WTC11 (cell line): ENCODE data around the gene NPEPPS. TPM values are rescaled to one million over a fixed set of nuclear protein-coding genes. Genes with fewer than 3 reads are reported as not detected.

Experiments used
- ATAC-seq: fragments of 200-7000 bp; cut with Tn5 transposase; 2 replicates; pipeline ENCODE4 v1.10.0; 2021; ENCODE audit warnings: mild to moderate bottlenecking, moderate library complexity
- CTCF ChIA-PET: fragments of 300-600 bp; sonication (Branson Sonifier 250); formaldehyde crosslinking; loops from one replicate; lab custom pipeline; 2021; ENCODE audit warnings: antibody characterized with exemption; lab: Charles Lee
- POLR2A ChIA-PET: fragments of 350-600 bp; sonication (Branson Sonifier 250); formaldehyde crosslinking; loops from one replicate; lab custom pipeline; 2021; ENCODE audit warnings: antibody characterized with exemption; lab: Charles Lee
- DNase-seq: peaks from one replicate; pipeline ENCODE4 v3.0.0; 2021; ENCODE audit warnings: low spot score
- H3K27ac Mint-ChIP-seq: 2 replicates; pipeline ENCODE4 v1.8.0; 2021; ENCODE audit warnings: mixed read lengths
- H3K27me3 Mint-ChIP-seq: 2 replicates; pipeline ENCODE4 v1.8.0; 2021; ENCODE audit warnings: low read depth, mild to moderate bottlenecking, moderate library complexity, mixed read lengths
- H3K36me3 Mint-ChIP-seq: 2 replicates; pipeline ENCODE4 v1.8.0; 2021; ENCODE audit warnings: mixed read lengths
- H3K4me1 Mint-ChIP-seq: 2 replicates; pipeline ENCODE4 v1.8.0; 2022; ENCODE audit warnings: mixed read lengths
- H3K4me3 Mint-ChIP-seq: 2 replicates; pipeline ENCODE4 v1.8.0; 2021; ENCODE audit warnings: mild to moderate bottlenecking, moderate library complexity, mixed read lengths
- H3K9me3 Mint-ChIP-seq: 2 replicates; pipeline ENCODE4 v1.8.0; 2021; ENCODE audit warnings: mixed read lengths
- ATF6 ChIP-seq: sonication (generic); formaldehyde crosslinking; IDR thresholded peaks from 2 replicates; pipeline ENCODE4 v1.8.1; 2023; ENCODE audit warnings: mild to moderate bottlenecking, missing genetic modification reagents
- E2F5 ChIP-seq: sonication (generic); formaldehyde crosslinking; IDR thresholded peaks from 2 replicates; pipeline ENCODE4 v1.8.1; 2022; ENCODE audit warnings: mild to moderate bottlenecking, moderate library complexity, missing genetic modification reagents
- EMX1 ChIP-seq: fragments of 250-450 bp; sonication (Bioruptor Pico); IDR thresholded peaks from 2 replicates; pipeline ENCODE4 v1.8.0; 2021; ENCODE audit warnings: mild to moderate bottlenecking
- ESRRA ChIP-seq: sonication (generic); formaldehyde crosslinking; IDR thresholded peaks from 2 replicates; pipeline ENCODE4 v1.8.1; 2022; ENCODE audit warnings: mild to moderate bottlenecking, missing genetic modification reagents, borderline replicate concordance
- JUN ChIP-seq: sonication (generic); formaldehyde crosslinking; IDR thresholded peaks from 2 replicates; pipeline ENCODE4 v1.8.0; 2023; ENCODE audit warnings: mild to moderate bottlenecking, missing genetic modification reagents
- OVOL2 ChIP-seq: fragments of 250-450 bp; sonication (Bioruptor Pico); IDR thresholded peaks from 2 replicates; pipeline ENCODE4 v1.9.0; 2021; ENCODE audit warnings: mild to moderate bottlenecking, borderline replicate concordance
- PRDM15 ChIP-seq: sonication (generic); formaldehyde crosslinking; IDR thresholded peaks from 2 replicates; pipeline ENCODE4 v1.8.0; 2022; ENCODE audit warnings: missing genetic modification reagents
- RELA ChIP-seq: sonication (generic); formaldehyde crosslinking; IDR thresholded peaks from 2 replicates; pipeline ENCODE4 v1.8.1; 2022; ENCODE audit warnings: missing genetic modification reagents, mild to moderate bottlenecking, borderline replicate concordance
- RORB ChIP-seq: fragments of 250-450 bp; sonication (Bioruptor Pico); IDR thresholded peaks from 2 replicates; pipeline ENCODE4 v1.9.0; 2021; ENCODE audit warnings: mild to moderate bottlenecking
- SMAD3 ChIP-seq: sonication (generic); formaldehyde crosslinking; IDR thresholded peaks from 2 replicates; pipeline ENCODE4 v1.8.0; 2022; ENCODE audit warnings: missing genetic modification reagents, mild to moderate bottlenecking, borderline replicate concordance
- SMAD4 ChIP-seq: sonication (generic); formaldehyde crosslinking; IDR thresholded peaks from 2 replicates; pipeline ENCODE4 v1.8.0; 2022; ENCODE audit warnings: mild to moderate bottlenecking, missing genetic modification reagents
- ZNF121 ChIP-seq: sonication (generic); formaldehyde crosslinking; IDR thresholded peaks from 2 replicates; pipeline ENCODE4 v1.8.0; 2023; ENCODE audit warnings: missing genetic modification reagents
- ZNF138 ChIP-seq: sonication (generic); formaldehyde crosslinking; conservative IDR thresholded peaks from 2 replicates; pipeline ENCODE4 v1.8.1; 2022; ENCODE audit warnings: mild to moderate bottlenecking, moderate library complexity, missing genetic modification reagents
- ZNF425 ChIP-seq: fragments of 250-450 bp; sonication (Bioruptor Pico); conservative IDR thresholded peaks from 2 replicates; pipeline ENCODE4 v1.9.0; 2021; ENCODE audit warnings: mild to moderate bottlenecking
- total RNA-seq: library from RNA; stranded (reverse); gene quantifications from 3 replicates; pipeline ENCODE4 v1.2.3, GENCODE V29; 2021
- TF ChIP-seq, protein P1 (sequence below): fragments of 250-450 bp; sonication (Bioruptor Pico); IDR thresholded peaks from 2 replicates; pipeline ENCODE4 v1.9.0; 2021; ENCODE audit warnings: moderate library complexity, mild to moderate bottlenecking, inconsistent platforms, borderline replicate concordance
- TF ChIP-seq, protein P2 (sequence below): fragments of 250-450 bp; sonication (Bioruptor Pico); IDR thresholded peaks from 2 replicates; pipeline ENCODE4 v1.9.0; 2021; ENCODE audit warnings: mild to moderate bottlenecking
- TF ChIP-seq, protein P3 (sequence below): sonication (generic); formaldehyde crosslinking; IDR thresholded peaks from 2 replicates; pipeline ENCODE4 v1.8.0; 2022; ENCODE audit warnings: mild to moderate bottlenecking, missing genetic modification reagents

The NPEPPS gene
- total RNA-seq, 1 experiment from 2014 or later = 127 TPM

DNA sequence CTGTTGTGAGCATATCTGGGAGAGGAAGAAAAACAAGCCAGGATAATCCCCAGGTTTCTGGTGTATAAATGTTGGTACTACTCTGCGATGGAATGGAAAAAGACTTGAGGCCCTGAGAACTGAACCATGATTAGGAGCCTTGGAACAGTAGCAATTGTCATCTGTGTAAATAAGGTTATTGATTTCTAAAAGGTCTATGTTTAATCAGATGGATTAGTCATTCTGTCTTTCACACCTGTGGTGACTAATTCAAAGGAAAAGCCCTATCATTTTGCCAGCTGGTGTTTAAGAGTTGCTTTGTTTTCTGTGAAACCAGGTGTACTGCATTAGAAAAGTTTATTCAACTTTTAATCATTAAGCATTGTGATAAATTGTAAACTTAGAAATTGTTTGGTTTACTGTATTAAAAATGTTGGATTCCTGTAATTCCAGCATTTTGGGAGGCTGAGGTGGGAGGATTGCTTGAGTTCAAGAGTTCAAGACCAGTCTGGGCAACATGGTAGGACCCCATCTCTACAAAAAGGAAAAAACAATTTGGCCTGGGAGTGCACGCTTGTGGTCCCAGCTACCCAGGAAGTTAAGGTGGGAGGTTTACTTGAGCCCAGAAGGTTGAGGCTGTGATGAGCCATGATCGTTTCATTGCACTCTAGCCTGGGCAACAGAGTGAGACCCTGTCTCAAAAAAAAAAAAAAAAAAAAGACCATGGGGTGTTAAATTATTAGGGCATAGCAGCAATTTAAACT, 89.8 kb downstream of the NPEPPS start:
- H3K27me3 Mint-ChIP-seq = no peaks in the 10 kb centered on the region
- peaks cover 39% of the 10 kb centered on the region for H3K36me3 Mint-ChIP-seq
- CTCF ChIA-PET = interaction anchor here (0.7 kb wide), 1 partner anchor 9 kb away, joined by 3 read pairs; no protein-coding TSS in a partner anchor
- H3K9me3 Mint-ChIP-seq = no peaks in the 10 kb centered on the region
- H3K27ac Mint-ChIP-seq = peak overlapping the region; percentile 64
- no peak overlapping the region for H3K4me3 Mint-ChIP-seq
- ATAC-seq (no peak), DNase-seq (no peak)
- peaks cover 3% of the 10 kb centered on the region; the same call in 1 of the 2 replicates for H3K4me1 Mint-ChIP-seq
- TF ChIP-seq JUN (CRISPR knock-in tag) = no peak
- peak; percentile 69; the same call in 1 of the 2 replicates for TF ChIP-seq ZNF121
- TF ChIP-seq, protein P1, sequence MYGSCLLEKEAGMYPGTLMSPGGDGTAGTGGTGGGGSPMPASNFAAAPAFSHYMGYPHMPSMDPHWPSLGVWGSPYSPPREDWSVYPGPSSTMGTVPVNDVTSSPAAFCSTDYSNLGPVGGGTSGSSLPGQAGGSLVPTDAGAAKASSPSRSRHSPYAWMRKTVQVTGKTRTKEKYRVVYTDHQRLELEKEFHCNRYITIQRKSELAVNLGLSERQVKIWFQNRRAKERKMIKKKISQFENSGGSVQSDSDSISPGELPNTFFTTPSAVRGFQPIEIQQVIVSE = no peak
- no peak for TF ChIP-seq ZNF138 (CRISPR knock-in tag)
- POLR2A ChIA-PET = interaction anchor here (1.4 kb wide), 1 partner anchor 28 kb away, joined by 3 read pairs; the partner anchor contains the start of gene KPNB1

DNA sequence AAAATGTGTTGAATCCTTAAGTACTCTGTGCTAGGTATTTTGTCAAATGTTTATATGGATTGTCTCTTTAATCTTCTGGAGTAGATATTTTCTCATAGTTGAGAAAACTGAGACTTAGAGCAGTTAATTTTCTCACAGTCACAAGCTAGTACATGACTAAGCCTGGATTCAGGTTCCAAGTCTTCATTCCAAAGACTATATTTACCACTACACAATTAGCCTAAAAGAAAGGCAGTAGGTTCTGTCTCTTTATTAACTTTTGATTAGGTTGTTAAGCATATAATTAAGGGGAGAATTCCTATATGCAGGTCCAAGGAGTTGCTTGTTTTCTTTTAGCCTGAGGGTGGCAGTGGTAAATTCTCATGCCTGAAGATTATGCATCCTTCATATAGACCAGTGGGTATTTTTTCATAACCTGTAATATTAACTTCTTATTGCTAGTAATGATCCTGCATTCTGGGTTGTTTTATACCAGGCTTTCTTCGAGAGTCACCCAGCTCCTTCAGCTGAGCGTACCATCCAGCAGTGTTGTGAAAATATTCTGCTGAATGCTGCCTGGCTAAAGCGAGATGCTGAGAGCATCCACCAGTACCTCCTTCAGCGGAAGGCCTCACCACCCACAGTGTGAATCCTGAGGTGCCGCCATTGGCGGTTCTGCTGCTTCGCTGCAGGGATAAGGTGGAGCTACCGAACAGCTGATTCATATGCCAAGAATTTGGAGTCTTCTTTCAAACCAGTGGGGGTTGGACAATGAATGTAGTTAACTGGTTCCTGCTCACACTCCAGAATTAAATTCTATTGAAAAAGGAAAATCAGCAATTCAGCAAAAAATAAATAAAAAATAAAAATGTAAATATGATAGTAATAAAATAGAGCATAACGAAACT, 90.6 kb downstream of the NPEPPS start:
- DNase-seq = peak; percentile 39
- TF ChIP-seq EMX1 (no peak), RORB (CRISPR knock-in tag) (no peak), SMAD3 (CRISPR knock-in tag) (no peak), RELA (CRISPR knock-in tag) (no peak), PRDM15 (CRISPR knock-in tag) (no peak), ESRRA (CRISPR knock-in tag) (no peak), SMAD4 (CRISPR knock-in tag) (no peak), ATF6 (no peak), E2F5 (CRISPR knock-in tag) (no peak), ZNF425 (CRISPR knock-in tag) (no peak), JUN (CRISPR knock-in tag) (no peak), OVOL2 (CRISPR knock-in tag) (no peak)
- TF ChIP-seq, protein P2, sequence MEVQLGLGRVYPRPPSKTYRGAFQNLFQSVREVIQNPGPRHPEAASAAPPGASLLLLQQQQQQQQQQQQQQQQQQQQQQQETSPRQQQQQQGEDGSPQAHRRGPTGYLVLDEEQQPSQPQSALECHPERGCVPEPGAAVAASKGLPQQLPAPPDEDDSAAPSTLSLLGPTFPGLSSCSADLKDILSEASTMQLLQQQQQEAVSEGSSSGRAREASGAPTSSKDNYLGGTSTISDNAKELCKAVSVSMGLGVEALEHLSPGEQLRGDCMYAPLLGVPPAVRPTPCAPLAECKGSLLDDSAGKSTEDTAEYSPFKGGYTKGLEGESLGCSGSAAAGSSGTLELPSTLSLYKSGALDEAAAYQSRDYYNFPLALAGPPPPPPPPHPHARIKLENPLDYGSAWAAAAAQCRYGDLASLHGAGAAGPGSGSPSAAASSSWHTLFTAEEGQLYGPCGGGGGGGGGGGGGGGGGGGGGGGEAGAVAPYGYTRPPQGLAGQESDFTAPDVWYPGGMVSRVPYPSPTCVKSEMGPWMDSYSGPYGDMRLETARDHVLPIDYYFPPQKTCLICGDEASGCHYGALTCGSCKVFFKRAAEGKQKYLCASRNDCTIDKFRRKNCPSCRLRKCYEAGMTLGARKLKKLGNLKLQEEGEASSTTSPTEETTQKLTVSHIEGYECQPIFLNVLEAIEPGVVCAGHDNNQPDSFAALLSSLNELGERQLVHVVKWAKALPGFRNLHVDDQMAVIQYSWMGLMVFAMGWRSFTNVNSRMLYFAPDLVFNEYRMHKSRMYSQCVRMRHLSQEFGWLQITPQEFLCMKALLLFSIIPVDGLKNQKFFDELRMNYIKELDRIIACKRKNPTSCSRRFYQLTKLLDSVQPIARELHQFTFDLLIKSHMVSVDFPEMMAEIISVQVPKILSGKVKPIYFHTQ (CRISPR knock-in tag) = no peak
- TF ChIP-seq, protein P3, sequence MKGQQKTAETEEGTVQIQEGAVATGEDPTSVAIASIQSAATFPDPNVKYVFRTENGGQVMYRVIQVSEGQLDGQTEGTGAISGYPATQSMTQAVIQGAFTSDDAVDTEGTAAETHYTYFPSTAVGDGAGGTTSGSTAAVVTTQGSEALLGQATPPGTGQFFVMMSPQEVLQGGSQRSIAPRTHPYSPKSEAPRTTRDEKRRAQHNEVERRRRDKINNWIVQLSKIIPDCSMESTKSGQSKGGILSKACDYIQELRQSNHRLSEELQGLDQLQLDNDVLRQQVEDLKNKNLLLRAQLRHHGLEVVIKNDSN (CRISPR knock-in tag) = no peak
- TF ChIP-seq, protein P1 = no peak

More for the DNA sequence above, 90.6 kb downstream of the NPEPPS start:
- peak; percentile 84 for ATAC-seq
- Mint-ChIP-seq H3K4me1 (peaks cover 3% of the 10 kb centered on the region; the same call in 1 of the 2 replicates), H3K36me3 (peaks cover 40% of the 10 kb centered on the region), H3K27ac (peak overlapping the region; percentile 57), H3K27me3 (no peaks in the 10 kb centered on the region), H3K9me3 (no peaks in the 10 kb centered on the region), H3K4me3 (no peak overlapping the region)
- ChIA-PET POLR2A (no interaction called here), CTCF (no interaction called here)
